Cardiac muscle cell (in vitro differentiated cells and primary cell): ENCODE data around the gene DAND5. TPM values are rescaled to one million over a fixed set of nuclear protein-coding genes. Genes with fewer than 3 reads are reported as not detected.

Source experiments
- DNase-seq, 2 donors: peaks; one replicate each; pipeline versions ENCODE4 v3.0.0 to v3.0.0-alpha.2; 2010 to 2017; ENCODE audit warnings: low read depth in 1 of 2, low spot score in 1 of 2
- H3K27ac ChIP-seq: fragments of 200-600 bp; sonication (generic); 2 replicates; pipeline ENCODE4 v1.5.1; 2016
- H3K27me3 ChIP-seq: fragments of 200-600 bp; sonication (generic); 2 replicates; pipeline ENCODE4 v1.6.0; 2016; ENCODE audit warnings: control low read depth
- H3K36me3 ChIP-seq: fragments of 200-600 bp; sonication (generic); 2 replicates; pipeline ENCODE4 v1.5.1; 2016; ENCODE audit warnings: control low read depth
- H3K4me1 ChIP-seq: fragments of 200-600 bp; sonication (generic); 2 replicates; pipeline ENCODE4 v1.8.1; 2017; ENCODE audit warnings: low read depth, mild to moderate bottlenecking, mixed run types
- H3K4me3 ChIP-seq: fragments of 200-600 bp; sonication (generic); 2 replicates; pipeline ENCODE4 v1.5.1; 2016; ENCODE audit warnings: mild to moderate bottlenecking
- H3K9me3 ChIP-seq: fragments of 200-600 bp; sonication (generic); 2 replicates; pipeline ENCODE4 v1.5.1; 2017; ENCODE audit warnings: low read depth, mild to moderate bottlenecking, control low read depth
- CTCF ChIP-seq: IDR thresholded peaks from 2 replicates; pipeline ENCODE4 v1.5.1; 2012; ENCODE audit warnings: low read depth, mild to moderate bottlenecking, low read length
- polyA plus RNA-seq: library from polyadenylated mRNA; unstranded; fragments of >200 nt; fragmentation: Nextera tagmentation; extraction: Ambion mirVana; gene quantifications from 2 replicates; pipeline ENCODE4 v1.2.1, GENCODE V29; 2016
- total RNA-seq: library from RNA; depleted of rRNA; stranded (reverse); fragments of >200 nt; gene quantifications from 2 replicates; pipeline ENCODE4 v1.2.3, GENCODE V29; 2016

Gene DAND5
- total and polyA plus RNA-seq, 2 experiments from 2014 or later = 0.07 TPM; not detected in 1

- Histone ChIP-seq H3K4me3 (no peak overlapping the region), H3K27ac (no peak overlapping the region), H3K36me3 (no peaks in the 10 kb centered on the region), H3K27me3 (peaks cover 99% of the 10 kb centered on the region), H3K4me1 (no peaks in the 10 kb centered on the region), H3K9me3 (no peaks in the 10 kb centered on the region)
- DNase-seq = no peak
- no peak for TF ChIP-seq CTCF
These were observed 15.8 kb downstream of the DAND5 start for GRCh38 chr19:12985049-12985776.

GRCh38 chr19:12986726-12987125 is 17.4 kb downstream of the DAND5 start:
- H3K27ac ChIP-seq = no peak overlapping the region
- H3K4me1 ChIP-seq = no peaks in the 10 kb centered on the region
- peaks cover 100% of the 10 kb centered on the region for H3K27me3 ChIP-seq
- DNase-seq = no peak
- no peaks in the 10 kb centered on the region for H3K9me3 ChIP-seq
- no peaks in the 10 kb centered on the region for H3K36me3 ChIP-seq
- no peak for TF ChIP-seq CTCF
- no peak overlapping the region for H3K4me3 ChIP-seq

- Histone ChIP-seq H3K9me3 (no peaks in the 10 kb centered on the region), H3K4me3 (no peak overlapping the region), H3K4me1 (no peaks in the 10 kb centered on the region), H3K27ac (no peak overlapping the region), H3K36me3 (no peaks in the 10 kb centered on the region), H3K27me3 (peaks cover 100% of the 10 kb centered on the region)
- DNase-seq = no peak
- no peak for TF ChIP-seq CTCF
These were observed 17.8 kb downstream of the DAND5 start for GRCh38 chr19:12987190-12987589.

- DNase-seq = no peak
- H3K27ac ChIP-seq = no peak overlapping the region
- no peak for TF ChIP-seq CTCF
- no peaks in the 10 kb centered on the region for H3K36me3 ChIP-seq
- H3K27me3 ChIP-seq = peaks cover 100% of the 10 kb centered on the region
- no peak overlapping the region for H3K4me3 ChIP-seq
- no peaks in the 10 kb centered on the region for H3K9me3 ChIP-seq
- H3K4me1 ChIP-seq = no peaks in the 10 kb centered on the region
These were observed 18.4 kb downstream of the DAND5 start for GRCh38 chr19:12987781-12988180.

GRCh38 chr19:12990431-12990830 is 21.1 kb downstream of the DAND5 start:
- H3K4me3 ChIP-seq = no peak overlapping the region
- H3K4me1 ChIP-seq = no peaks in the 10 kb centered on the region
- H3K36me3 ChIP-seq = no peaks in the 10 kb centered on the region
- peaks cover 99% of the 10 kb centered on the region for H3K27me3 ChIP-seq
- no peaks in the 10 kb centered on the region for H3K9me3 ChIP-seq
- no peak overlapping the region for H3K27ac ChIP-seq
- no peak for TF ChIP-seq CTCF
- DNase-seq = no peak
